H1 (cell line): ENCODE results near the gene PER2.

Experiments used
- FOSL1 ChIP-seq: IDR thresholded peaks from 2 replicates; pipeline ENCODE4 v1.6.1; 2011; ENCODE audit warnings: mild to moderate bottlenecking, low read depth, low read length, moderate library complexity; ENCODE audit not compliant: insufficient read depth
- KDM5A ChIP-seq: fragments of 200-600 bp; IDR thresholded peaks from 2 replicates; pipeline ENCODE4 v1.7.1; 2012; ENCODE audit warnings: mild to moderate bottlenecking, low read length, inconsistent platforms, mixed read lengths
- NRF1 ChIP-seq: IDR thresholded peaks from 2 replicates; pipeline ENCODE4 v1.6.1; 2011; ENCODE audit warnings: mild to moderate bottlenecking, low read depth, low read length, improper control_type of control experiment
- POLR2A ChIP-seq, 2 experiments: IDR thresholded peaks; 1 replicate in 1 of 2; 2 replicates in 1 of 2; pipeline ENCODE4 v1.6.1; 2011; ENCODE audit warnings: low read depth in 2 of 2, low read length in 2 of 2, mild to moderate bottlenecking in 2 of 2; ENCODE audit errors: control extremely low read depth in 1 of 2
- SIN3A ChIP-seq, 2 experiments: IDR thresholded peaks in 1 of 2; conservative IDR thresholded peaks in 1 of 2; 2 replicates each; pipeline ENCODE4 v1.6.1; 2011 to 2012; ENCODE audit warnings: low read length in 2 of 2, improper control_type of control experiment in 1 of 2, low read depth in 1 of 2, mild to moderate bottlenecking in 1 of 2
- SP1 ChIP-seq: IDR thresholded peaks from 2 replicates; pipeline ENCODE4 v1.6.1; 2011; ENCODE audit warnings: low read depth, low read length
- TAF1 ChIP-seq: IDR thresholded peaks from 2 replicates; pipeline ENCODE4 v1.6.1; 2011; ENCODE audit warnings: mild to moderate bottlenecking, low read depth, low read length
- TBP ChIP-seq: IDR thresholded peaks from 2 replicates; pipeline ENCODE4 v1.6.1; 2011; ENCODE audit warnings: low read depth, low read length, improper control_type of control experiment
- ZNF274 ChIP-seq: IDR thresholded peaks from 2 replicates; pipeline ENCODE4 v1.7.0; 2012; ENCODE audit warnings: low read length, borderline replicate concordance; ENCODE audit errors: extremely low read depth
- TF ChIP-seq, protein P1 (sequence below), 3 experiments: IDR thresholded peaks; 1 replicate in 2 of 3; 2 replicates in 1 of 3; pipeline versions ENCODE4 v1.5.1 to v1.6.1; 2011; ENCODE audit warnings: low read length in 3 of 3, mild to moderate bottlenecking in 3 of 3, inconsistent platforms in 2 of 3, low read depth in 1 of 3, moderate library complexity in 1 of 3; ENCODE audit not compliant: insufficient read depth in 1 of 3; ENCODE audit errors: control extremely low read depth in 1 of 3
- TF ChIP-seq, protein P2 (sequence below): IDR thresholded peaks from 2 replicates; pipeline ENCODE4 v1.6.1; 2011; ENCODE audit warnings: low read length, improper control_type of control experiment

DNA sequence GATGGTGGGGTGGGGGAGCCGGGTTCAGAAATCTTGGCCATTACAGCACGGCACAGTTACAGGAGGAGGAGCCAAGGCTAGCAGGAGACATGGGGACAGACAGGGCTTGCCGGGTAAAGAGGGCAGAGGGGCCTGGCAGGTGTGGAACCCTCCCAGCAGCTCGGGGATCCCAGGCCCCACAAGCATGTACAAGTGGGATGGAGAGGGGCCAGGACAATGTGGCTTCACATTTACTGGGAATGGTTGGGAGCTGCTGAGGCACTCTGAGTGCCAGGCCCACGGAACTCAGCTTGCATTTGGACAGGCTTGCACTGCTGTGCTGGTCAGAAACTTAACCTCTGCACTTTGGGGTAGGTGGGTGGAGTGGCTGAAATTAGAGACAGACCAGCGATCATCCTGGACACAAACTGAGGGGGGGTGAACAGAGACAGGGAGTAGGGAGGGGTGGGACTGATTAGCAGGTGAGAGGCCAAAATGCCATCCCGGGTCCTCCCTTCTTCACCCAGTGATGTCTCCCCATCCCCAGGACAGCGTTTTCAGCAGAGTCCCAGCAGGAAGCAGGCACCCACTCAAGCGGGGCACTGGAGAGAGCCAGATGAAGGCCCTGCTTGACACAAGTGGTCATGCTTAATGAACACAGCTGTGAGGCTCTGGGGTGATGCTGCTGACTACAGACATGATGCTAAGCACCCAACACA, 9.6 kb downstream of the PER2 start:
- TF ChIP-seq, protein P1, sequence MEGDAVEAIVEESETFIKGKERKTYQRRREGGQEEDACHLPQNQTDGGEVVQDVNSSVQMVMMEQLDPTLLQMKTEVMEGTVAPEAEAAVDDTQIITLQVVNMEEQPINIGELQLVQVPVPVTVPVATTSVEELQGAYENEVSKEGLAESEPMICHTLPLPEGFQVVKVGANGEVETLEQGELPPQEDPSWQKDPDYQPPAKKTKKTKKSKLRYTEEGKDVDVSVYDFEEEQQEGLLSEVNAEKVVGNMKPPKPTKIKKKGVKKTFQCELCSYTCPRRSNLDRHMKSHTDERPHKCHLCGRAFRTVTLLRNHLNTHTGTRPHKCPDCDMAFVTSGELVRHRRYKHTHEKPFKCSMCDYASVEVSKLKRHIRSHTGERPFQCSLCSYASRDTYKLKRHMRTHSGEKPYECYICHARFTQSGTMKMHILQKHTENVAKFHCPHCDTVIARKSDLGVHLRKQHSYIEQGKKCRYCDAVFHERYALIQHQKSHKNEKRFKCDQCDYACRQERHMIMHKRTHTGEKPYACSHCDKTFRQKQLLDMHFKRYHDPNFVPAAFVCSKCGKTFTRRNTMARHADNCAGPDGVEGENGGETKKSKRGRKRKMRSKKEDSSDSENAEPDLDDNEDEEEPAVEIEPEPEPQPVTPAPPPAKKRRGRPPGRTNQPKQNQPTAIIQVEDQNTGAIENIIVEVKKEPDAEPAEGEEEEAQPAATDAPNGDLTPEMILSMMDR (IDR thresholded peaks at IDR 0.05; ENCODE audit: control extremely low read depth in 1 of 3, insufficient read depth in 1 of 3, low read depth in 1 of 3, low read length in 3 of 3), result no peak
- TF ChIP-seq ZNF274, result no peak
- no peak for TF ChIP-seq NRF1
- TF ChIP-seq FOSL1, result no peak
- no peak for TF ChIP-seq POLR2A (IDR thresholded peaks at IDR 0.05; ENCODE audit: control extremely low read depth in 1 of 2, low read depth in 2 of 2, low read length in 2 of 2)
- no peak for TF ChIP-seq KDM5A
- TF ChIP-seq SIN3A (conservative IDR thresholded peaks at IDR 0.05 in 1 of 2, IDR thresholded peaks at IDR 0.05 in 1 of 2; ENCODE audit: low read depth in 1 of 2, low read length in 2 of 2), result no peak
- TF ChIP-seq SP1, result no peak
- TF ChIP-seq, protein P2, sequence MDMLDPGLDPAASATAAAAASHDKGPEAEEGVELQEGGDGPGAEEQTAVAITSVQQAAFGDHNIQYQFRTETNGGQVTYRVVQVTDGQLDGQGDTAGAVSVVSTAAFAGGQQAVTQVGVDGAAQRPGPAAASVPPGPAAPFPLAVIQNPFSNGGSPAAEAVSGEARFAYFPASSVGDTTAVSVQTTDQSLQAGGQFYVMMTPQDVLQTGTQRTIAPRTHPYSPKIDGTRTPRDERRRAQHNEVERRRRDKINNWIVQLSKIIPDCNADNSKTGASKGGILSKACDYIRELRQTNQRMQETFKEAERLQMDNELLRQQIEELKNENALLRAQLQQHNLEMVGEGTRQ, result no peak
- no peak for TF ChIP-seq TAF1
- no peak for TF ChIP-seq TBP
